Activated CD4-positive, CD25-positive, alpha-beta regulatory T cell treated with anti-CD3 and anti-CD28 coated beads, Interleukin-2, amount 50 U/mL, for 72 hours (primary cell): ENCODE data around the gene LSS.
"Not testable (repeated sequence)": the region's sequence is repeated elsewhere in the genome, so short reads cannot be mapped to it uniquely, and the experiment has no call there.

Experiments used
- DNase-seq: peaks from one replicate; pipeline ENCODE4 v3.0.0; 2021

Gene LSS

DNA sequence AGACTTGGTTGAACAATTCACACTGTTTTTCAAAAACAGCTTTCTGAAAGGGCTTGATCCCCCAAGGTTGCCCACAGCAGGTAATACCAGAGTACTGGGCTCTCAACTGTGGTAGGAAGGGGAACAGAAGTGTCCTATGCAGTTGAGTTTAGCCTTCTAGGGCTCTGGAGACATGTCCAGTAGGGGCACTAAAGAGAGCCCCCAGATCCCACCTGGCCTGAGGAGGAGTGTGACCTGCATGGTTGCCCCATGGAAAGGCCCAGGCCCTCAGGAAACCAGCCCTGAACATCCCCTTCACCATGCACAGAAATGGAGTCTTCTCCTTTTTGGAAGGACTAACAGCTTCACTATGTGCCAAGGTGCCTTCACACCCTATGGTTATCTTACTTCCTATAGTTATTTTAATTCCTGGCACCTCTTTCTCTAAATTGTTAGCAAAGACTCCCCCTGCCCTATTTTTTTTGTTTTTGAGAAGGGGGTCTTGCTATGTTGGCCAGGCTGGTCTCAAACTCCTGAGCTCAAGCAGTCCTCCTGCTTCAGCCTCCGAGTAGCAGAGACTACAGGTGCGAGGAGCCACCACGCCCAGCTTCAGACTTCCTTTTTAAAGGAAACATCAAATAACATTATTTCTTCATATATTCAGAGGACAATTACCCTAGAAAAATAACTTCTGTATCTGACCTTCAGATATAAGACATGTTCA is 16.8 kb upstream of the LSS start:
- DNase-seq = no peak

DNA sequence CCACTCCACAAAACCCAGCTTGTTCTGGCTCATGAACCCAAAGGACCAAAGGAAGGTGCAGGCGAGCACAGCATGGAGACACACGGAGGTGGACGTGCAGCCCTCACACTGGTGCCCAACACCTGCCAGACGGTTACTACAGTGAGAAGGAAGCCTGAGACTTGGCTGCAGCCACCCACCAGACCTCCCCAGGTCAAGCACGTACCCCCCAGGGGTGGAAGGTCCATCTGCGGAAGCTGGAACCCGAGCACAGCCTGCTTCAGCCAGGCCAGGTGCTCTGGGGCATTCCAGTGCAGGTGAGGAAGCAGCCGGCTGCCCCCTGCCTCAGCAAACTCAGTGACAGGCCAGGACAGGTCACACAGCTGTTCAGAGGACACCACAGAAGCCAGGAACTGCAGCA is 16.0 kb upstream of the LSS start:
- no peak for DNase-seq

DNA sequence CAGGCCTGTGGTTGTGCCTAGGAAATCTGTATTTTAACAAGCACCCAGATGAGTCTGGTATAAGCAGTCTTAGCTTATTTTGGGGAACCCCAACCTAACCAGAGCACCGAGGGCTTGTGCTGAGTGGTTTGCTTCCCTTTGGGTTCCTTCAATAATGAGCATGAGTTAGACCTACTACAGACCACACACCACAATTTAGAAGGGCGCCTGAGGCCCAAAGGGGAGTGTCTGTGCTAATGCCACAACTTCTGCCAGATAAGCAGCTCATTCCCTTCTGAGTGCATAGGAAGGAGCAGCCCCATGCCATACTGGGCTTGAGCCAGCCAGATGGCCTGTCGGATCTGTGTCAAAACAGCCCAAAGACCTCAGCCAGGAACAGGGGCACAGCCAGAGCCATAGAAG is 15.4 kb upstream of the LSS start:
- no peak for DNase-seq

DNA sequence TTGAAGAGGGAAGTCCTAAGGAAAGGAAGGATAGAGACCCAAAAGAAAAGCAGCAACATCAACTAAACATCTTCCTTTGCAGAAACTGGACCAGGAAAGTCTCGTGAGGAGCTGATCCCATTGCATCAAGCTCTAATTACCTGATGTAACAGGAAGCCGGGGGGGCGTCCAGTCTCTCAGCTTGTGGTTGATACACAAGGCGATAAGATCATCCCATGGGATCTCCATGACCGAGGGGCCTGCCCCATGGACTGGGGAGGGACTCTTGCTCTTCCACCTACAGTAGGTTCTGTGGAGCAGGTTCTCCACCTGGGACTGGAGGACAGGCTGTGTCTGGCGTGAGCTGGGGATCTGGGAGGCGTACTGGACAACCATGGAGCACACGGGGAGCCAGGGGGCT is 14.8 kb upstream of the LSS start:
- no peak for DNase-seq

DNA sequence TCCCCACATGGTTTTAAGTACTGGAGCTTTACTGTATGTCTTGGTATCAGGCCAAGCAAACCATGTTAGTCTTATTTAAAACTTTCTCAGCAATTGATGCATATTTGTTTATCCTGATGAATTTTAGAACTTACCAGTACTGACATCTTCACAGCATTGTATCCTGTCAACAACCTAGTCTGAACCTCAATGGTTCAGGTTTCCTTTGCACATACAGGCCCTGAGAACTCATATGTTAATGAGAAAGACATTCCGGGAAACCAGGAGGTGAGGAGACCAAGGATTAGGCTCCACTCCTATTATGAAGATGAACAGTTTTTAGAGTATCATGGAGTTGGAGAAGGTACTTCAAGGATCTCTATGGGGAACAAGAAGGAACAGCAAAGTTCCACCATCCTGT is 13.0 kb upstream of the LSS start:
- not testable (repeated sequence) for DNase-seq

DNA sequence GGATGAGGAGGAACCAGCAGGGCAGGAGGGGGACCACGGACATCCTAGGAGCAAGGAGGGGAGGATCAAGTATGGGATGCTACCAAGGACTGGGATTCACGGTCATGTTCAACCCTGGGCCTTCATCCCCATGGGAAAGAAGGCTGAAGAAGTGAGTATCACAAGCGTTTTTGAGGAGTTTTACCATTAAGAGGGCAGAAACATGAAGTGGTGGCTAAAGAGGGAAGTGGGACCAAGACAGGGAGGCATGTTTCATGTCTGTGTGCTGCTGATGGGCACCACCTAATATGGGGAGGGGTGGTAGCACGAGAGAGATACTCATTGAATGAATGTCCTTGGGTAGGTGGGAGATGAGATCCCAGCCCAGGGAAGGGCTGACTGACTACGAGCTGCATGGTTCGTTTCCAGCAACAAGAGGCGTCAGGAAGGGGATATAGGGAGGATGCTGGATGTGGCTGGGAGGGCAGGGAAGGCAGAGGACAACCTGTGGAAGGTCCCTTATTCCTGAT is 11.3 kb upstream of the LSS start:
- DNase-seq = no peak

DNA sequence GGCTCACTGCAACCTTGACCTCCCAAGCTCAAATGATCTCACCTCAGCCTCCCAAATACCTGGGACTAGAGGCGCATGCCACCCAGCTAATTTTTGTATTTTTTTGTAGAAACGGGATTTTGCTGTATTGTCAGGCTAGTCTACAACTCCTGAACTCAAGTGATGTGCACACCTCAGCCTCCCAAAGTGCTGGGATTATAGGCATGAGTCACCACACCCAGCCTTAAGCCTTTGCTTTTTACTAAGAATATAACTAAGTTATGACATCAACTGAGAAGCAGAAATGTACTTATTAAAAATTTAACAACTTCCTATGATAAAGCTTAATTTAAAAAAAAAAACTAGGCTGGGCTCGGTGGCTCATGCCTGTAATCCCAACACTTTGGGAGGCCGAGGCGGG is 8.9 kb upstream of the LSS start:
- no peak for DNase-seq

DNA sequence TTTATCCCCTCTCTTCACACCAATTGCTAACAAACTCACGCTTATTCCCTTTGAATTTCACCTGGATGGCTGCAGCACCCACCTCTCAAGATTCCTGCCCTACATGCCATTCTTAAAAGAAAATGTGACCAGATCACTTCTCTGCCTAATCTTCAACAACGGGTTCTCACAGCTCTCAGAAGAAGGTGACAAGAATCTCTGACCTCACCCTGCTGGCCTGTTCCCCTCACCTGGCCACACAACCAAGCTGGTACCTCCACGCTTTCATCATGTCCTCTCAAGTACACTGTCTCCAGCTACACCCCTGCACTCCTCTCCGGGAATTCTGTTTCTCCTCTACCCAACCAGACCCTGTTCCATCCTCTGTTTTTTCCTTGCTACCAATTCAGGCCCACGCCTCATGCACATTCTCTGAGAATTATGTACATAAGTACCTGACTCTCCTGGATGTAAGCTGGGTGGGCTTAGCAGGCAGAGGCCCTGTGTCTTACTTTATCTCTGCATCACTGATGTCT is 5.9 kb upstream of the LSS start:
- no peak for DNase-seq

DNA sequence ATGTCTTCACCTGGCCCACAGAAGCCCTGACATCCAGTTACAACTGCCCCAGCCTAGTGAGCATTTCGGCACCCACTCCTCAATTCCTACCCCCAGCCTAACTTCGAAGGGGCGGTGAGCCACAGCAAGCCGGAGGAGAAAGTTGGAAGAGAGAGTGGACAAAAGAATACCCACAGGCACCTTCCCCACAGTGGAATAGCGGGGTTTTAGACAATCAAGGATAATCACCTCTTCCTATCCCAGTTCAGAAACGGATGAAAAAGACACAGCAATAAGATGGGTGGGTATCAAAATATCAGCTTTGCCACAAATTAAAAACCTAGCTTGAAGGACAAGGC is 1.3 kb upstream of the LSS start:
- DNase-seq = no peak

DNA sequence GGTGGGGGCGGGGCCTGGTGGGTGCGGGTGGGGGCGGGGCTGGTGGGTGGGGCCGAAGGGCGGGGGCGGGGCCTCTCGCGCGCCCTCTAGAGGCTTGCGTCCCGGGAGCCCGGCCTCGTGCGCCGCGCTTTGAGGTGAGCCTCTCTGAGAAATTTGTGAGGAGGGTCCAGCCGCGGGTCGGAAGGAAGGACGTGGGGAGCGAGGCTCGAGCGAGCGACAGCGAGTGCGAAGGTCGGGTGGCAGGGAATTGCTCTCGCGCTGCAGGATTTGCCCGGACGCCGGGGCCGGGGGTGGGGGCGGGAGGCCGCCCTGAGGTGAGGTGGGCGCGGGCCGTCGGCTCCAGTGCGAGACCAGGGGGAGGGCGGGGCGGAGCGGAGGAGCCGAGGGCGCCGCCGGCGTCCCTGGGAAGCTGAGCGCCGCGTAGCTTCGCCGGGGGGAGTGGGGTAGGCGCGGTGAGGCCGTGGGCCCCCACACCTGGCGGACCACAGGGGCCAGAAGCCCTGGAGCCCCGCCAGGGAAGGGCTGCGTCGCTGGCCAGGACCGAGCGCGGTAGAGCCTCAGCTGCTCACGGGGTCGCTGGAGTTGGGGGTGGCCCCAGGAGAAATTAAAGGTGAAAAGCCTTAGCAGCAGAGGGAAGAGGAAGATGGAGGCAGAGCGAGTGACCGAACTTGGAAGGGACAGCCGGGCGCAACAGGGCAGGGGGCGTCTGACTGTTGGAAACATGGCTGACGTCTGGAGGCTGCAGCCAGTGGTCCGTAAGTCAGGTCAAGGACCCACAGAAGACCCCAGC is 754 bp upstream of the LSS start:
- DNase-seq = no peak

DNA sequence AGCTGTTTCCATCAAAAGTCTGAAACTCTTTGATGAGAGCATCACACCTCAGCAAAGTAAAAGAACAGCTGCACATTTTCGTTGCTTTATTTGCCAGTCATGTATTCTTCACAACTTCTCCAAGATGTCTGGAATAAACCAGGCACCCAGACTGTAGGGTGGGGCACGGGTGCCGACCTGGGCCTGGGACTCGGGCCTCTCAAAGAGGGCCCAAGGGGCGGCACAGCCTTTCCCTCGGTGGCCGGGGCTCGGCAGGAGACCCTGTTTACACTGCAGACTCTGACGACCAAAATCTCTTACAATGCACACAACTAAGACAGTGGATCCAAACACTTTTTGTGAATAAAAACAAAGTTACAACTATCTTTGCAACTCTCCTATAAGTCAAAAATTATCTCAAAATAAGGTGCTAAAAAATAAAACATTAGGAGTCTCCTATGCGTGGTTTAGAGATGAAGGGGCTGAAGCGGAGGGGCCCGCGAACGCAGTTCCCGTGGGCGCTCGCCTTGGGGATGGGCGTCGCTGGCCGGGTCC is 696 bp downstream of the LSS start:
- no peak for DNase-seq

DNA sequence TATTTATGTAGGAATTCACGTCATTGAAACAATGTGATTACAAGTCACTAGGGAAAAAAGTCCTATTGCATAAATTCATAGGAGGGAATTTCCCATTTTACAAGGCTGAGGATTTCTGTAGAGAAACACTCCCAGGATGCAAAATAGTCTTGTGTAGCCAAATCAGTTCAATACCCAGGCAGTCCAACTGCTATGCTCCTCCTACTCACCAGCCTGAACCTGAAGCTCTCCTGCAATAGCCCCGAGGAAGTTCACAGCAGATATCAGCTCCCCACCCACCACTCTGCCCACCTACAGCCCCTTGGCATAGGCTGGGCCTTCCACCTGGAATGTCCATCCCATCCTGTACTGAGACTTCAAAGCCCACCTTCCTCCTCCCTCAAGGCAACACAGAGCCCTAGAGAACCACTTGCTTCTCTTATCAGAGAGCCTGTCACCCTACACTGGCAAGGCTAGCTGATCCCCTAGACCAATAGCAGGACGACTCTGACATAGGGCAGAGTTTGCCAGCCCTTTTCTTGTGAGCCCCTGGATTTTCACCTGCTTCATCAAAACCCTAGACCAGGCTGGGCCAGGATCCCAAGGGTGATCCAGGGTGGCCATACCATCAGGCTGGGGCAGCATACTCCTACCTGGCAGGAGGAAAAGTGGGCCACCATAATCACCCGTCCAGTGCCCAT is 1.5 kb downstream of the LSS start:
- no peak for DNase-seq

DNA sequence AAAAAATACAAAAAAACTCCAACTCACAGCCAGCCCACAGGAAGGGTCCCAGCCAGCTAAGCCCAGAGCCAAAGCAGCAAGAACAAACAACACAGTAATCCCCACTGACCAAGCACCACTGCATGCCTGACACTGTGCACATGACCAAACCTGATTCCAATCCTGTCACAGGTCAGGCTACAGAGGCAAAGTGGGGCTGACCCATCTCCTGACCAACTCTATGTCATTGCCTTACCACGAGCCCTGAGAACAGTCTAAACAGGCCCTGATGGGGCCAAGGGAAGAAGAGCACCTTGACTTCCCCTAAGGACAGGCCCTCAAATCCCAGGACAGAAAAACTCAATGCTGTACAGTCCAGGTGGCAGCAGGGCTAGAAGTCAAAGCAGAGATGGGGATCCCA is 2.4 kb downstream of the LSS start:
- DNase-seq = no peak

DNA sequence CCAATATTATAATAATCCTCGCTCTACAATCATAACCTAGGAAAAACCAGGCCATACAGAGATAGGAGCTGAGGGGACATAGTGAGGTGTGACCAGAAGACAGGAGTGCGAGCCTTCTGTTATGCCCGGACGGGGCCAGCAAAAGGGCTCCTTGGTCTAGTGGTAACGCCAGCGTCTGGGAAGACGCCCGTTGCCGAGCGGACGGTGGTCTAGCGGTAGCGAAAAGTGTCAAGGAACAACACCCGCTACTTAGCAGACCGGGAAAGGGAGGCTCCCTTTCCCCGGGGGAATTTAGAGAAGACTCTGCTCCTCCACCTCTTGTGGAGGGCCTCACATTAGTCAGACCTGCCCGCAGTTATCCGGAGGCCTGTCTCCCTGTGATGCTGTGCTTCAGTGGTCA is 4.9 kb downstream of the LSS start:
- not testable (repeated sequence) for DNase-seq

DNA sequence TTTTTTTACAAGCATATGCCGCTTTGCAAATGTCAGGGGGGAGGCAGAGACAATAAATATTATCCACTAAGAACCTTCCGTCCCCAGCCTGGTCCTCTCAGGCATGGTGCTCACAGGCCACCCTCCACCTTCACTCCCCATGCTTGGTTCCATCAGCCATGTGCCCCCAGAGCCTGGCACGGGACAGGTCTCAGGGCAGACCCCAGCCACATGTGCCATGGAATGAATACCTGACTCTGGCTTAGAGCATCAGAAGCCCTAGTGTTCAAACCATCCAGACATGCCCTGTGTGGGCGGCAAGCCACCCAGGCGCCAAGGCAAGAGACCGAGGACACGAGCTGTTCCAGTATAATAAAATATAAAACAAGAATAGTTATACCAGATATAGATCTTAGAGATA is 5.4 kb downstream of the LSS start:
- no peak for DNase-seq

DNA sequence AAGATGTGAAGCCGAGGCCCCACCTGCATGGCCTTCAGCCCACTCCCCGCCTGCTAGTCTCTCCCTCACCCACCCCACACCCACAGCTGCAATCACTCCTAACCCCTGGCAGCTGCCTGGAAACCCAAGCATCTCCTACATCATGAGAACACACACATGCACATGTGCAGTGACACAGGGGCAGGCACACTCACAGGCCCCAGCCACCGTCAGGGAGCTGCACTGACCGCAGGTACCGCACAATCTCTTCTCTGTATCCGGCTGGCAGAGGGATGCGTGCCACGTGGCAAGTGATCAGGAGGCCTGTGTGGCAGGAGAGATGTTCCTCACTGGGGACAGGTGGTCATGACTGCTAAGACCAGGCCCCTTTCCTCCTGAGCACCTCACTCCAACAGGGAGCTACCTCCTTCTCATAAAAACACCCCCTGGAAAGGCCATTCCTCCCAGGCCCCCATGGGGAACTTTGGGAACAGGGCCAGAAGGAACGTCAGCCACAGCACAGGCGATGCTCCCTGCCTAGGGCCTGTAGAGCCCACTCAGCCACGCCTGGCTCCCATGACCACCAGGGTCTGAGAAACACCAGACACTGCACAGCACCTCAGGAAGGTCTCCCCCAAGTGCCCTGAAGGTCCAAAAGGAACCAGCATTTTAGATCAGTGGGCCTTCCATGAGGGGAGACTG is 6.0 kb downstream of the LSS start:
- no peak for DNase-seq

DNA sequence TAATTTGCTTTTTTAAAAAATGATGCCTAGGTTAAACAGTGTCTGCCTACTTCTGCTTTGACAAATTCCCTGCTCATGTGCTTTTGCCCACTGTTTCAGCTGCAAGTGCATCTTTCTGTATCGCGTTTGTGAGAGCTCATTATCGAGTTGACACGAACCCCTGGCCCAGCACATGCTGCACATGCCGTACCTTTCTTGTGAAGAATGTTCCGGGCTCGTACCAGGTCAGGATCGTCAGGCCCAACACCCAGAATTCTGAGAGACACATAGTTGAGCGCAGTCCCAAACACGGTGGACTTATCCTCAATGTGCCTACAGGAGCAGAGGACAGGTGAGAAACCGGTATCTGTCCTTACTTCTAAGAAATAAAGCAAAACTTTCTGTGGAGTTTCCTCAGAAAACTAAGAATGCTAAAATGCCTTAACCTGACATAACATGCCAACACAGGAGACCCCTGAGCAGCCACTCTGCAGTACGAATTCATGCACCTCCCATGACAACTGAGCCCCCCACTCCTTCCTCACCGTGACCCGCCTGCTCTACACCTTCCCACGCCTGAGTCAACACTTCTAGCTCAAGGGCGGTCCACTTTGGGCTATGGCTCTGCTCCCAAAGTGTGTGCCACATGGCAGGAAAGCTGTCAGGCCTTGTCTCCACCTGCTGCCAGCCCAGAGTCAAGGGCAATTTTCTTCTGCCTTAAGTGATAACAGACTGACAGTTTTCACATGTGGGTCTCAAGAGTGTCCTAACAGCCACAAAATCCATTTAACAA is 6.7 kb downstream of the LSS start:
- DNase-seq = no peak

DNA sequence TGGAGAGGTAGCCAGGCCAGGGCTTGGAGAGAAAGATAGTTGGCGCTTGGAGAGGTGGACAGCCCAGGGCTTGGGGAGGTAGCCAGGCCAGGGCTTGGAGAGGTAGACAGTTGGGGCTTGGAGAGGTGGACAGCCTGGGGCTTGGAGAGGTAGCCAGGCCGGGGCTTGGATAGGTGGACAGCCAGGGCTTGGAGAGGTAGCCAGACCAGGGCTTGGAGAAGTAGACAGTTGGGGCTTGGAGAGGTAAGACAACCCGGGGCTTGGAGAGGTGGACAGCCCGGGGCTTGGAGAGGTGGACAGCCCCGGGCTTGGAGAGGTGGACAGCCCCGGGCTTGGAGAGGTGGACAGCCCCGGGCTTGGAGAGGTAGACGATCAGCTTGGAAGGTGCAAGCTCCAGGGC is 7.7 kb downstream of the LSS start:
- DNase-seq = no peak

DNA sequence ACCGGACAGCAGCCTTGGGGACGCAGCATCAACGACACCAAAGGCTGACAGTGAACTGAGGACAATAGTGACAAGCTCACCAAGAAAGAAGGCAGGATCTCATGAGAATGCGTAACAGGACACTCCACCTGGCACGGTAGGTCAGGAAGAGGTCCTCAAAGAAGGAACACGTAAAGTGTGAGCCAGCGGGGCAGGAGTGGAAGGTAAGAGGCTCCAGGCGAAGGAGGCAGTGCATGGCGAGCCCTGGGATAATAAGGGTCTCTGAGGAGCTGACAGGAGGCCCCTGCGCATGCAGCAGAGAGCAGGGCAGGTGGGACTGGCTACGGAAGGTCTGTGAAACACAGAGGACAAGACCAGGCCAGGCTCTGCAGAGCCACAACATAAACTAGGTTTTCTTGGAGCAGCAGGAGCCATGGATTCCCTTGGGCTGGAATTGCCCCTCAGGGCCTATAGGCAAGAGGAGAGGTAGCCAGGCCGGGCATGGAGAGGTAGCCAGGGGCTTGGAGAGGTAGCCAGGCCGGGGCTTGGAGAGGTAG is 8.2 kb downstream of the LSS start:
- no peak for DNase-seq

DNA sequence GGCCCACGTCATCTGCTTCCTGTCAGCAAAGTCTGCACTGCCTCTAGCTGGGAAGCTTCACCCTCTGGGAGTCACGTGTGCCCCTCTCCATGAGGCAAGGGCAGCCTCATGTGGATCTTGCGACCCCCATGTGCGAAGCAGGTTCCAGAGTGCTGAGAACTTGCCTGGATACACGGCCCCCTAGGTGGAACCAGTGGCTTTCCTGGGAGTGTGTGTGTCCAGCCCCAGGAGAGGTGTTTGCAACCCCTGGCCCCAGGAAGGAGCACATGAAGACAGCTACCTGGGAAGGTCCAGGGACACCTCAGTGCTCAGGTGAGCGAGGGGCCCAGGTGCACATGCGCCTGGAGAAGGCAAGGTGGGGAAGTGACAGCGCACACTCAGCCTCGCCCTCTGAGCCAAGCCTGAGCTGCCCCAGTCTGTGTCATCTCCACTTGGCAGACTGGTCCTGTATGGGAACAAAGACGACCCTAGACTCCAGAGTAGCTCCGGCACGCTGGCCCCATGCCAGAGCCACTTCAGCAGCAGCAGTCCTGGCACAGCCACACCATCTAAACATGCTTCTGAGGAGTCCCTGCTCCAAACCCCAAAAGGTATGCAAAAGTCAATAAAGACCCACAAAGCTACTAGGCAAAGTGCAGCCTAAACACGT is 8.9 kb downstream of the LSS start:
- no peak for DNase-seq

DNA sequence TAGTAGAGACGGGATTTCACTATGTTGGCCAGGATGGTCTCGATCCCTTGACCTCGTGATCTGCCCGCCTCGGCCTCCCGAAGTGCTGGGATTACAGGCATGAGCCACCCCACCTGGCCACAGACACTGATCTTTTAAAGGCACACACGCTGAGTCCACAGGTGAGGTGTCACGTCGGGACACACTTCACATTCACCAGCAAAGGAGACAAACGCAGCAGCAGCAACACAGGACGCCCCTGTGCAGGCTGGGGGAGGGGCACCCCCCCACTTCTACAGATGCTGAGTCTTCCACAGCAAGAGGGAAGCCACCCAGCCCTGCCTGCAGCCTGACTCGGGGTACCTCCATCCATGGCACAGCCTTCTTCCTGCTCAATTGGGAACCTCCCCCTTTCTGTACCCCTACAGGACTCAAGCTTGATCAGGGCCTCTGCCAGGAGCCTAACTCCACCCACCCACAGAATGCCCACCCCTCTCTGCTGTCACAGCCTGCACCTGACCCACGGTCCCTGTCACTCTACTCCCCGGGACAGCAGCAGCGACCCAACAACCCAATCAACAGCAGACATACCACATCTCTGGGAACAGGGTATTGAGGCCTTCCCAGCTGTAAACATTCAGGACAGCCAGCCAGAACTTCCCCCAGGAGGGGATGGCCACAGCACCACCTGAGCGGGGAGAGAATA is 9.5 kb downstream of the LSS start:
- no peak for DNase-seq
